BLaER1 treated with 17β-estradiol and CSF1 and Interleukin-3, amounts not matched to agents 10 nM and 100 nM (cell line): ENCODE results near the gene SAMD9L.

Experiments used
- H3K27ac ChIP-seq, 11 experiments: shearing (Covaris generic); formaldehyde crosslinking; 2 replicates each; pipeline ENCODE4 v1.8.1; 2022
- H3K27me3 ChIP-seq, 11 experiments: shearing (Covaris generic); formaldehyde crosslinking; 2 replicates each; pipeline ENCODE4 v1.8.1; 2022
- H3K36me3 ChIP-seq, 11 experiments: shearing (Covaris generic); formaldehyde crosslinking; 2 replicates each; pipeline ENCODE4 v1.8.1; 2022
- H3K4me1 ChIP-seq, 10 experiments: shearing (Covaris generic); formaldehyde crosslinking; 2 replicates each; pipeline ENCODE4 v1.8.1; 2022
- H3K4me2 ChIP-seq, 11 experiments: shearing (Covaris generic); formaldehyde crosslinking; 2 replicates each; pipeline ENCODE4 v1.8.1; 2022
- H3K4me3 ChIP-seq, 10 experiments: shearing (Covaris generic); formaldehyde crosslinking; 2 replicates each; pipeline ENCODE4 v1.8.1; 2022
- H3K9ac ChIP-seq, 11 experiments: shearing (Covaris generic); formaldehyde crosslinking; 2 replicates each; pipeline ENCODE4 v1.8.1; 2022
- H3K9me3 ChIP-seq, 11 experiments: shearing (Covaris generic); formaldehyde crosslinking; replicated peaks in 1 of 11; 2 replicates each; pipeline ENCODE4 v1.8.1; 2022
- H4K20me1 ChIP-seq, 11 experiments: shearing (Covaris generic); formaldehyde crosslinking; 2 replicates each; pipeline ENCODE4 v1.8.1; 2022
- Cebpa-rat ChIP-seq, 11 experiments: shearing (Covaris generic); IDR thresholded peaks; 2 replicates each; pipeline ENCODE4 v1.8.1; 2022

SAMD9L gene

GRCh38 chr7:93148727-93149126, 542 bp upstream of the SAMD9L start:
- peak overlapping the region in 2 of 10 experiments; percentile 54 to 56; a peak in 2 of 20 replicates for H3K4me3 ChIP-seq
- no peaks in the 10 kb centered on the region for H3K9me3 ChIP-seq
- H3K4me2 ChIP-seq: peak overlapping the region; percentile 66 to 97 (median 80); a peak in 17 of 22 replicates
- H4K20me1 ChIP-seq: no peaks in the 10 kb centered on the region
- peaks cover 0 to 10% (median 0%) of the 10 kb centered on the region in 11 experiments; a peak in 5 of 22 replicates for H3K36me3 ChIP-seq
- H3K9ac ChIP-seq: peak overlapping the region in 10 of 11 experiments; percentile 56 to 72 (median 65); a peak in 13 of 22 replicates
- TF ChIP-seq Cebpa-rat (IDR thresholded peaks at IDR 0.05): no peak
- peak overlapping the region; percentile 57 to 79 (median 67); a peak in 21 of 22 replicates for H3K27ac ChIP-seq
- peaks cover 24 to 62% (median 35%) of the 10 kb centered on the region in 10 experiments for H3K4me1 ChIP-seq
- H3K27me3 ChIP-seq: no peaks in the 10 kb centered on the region

GRCh38 chr7:93147363-93147762, 822 bp downstream of the SAMD9L start:
- Histone ChIP-seq H3K36me3 (peaks cover 0 to 22% (median 3%) of the 10 kb centered on the region in 11 experiments; a peak in 8 of 22 replicates), H3K27me3 (no peaks in the 10 kb centered on the region), H3K4me1 (peaks cover 24 to 62% (median 35%) of the 10 kb centered on the region in 10 experiments), H3K27ac (peak overlapping the region in 10 of 11 experiments; percentile 52 to 79 (median 68); a peak in 18 of 22 replicates), H3K9ac (peak overlapping the region; percentile 56 to 72 (median 65); a peak in 21 of 22 replicates), H3K9me3 (no peaks in the 10 kb centered on the region), H3K4me3 (peak overlapping the region; percentile 53 to 63 (median 56)), H4K20me1 (no peaks in the 10 kb centered on the region), H3K4me2 (peak overlapping the region; percentile 66 to 97 (median 80))
- TF ChIP-seq Cebpa-rat (IDR thresholded peaks at IDR 0.05): no peak

- peak overlapping the region in 9 of 11 experiments; percentile 33 to 77 (median 67); a peak in 15 of 22 replicates for H3K27ac ChIP-seq
- TF ChIP-seq Cebpa-rat (IDR thresholded peaks at IDR 0.05): no peak
- no peaks in the 10 kb centered on the region for H3K27me3 ChIP-seq
- H3K9ac ChIP-seq: peak overlapping the region; percentile 1 to 72 (median 65); a peak in 12 of 22 replicates
- H3K36me3 ChIP-seq: peaks cover 0 to 29% (median 3%) of the 10 kb centered on the region in 11 experiments; a peak in 8 of 22 replicates
- H4K20me1 ChIP-seq: no peaks in the 10 kb centered on the region
- H3K4me1 ChIP-seq: peaks cover 24 to 60% (median 35%) of the 10 kb centered on the region in 10 experiments
- H3K4me3 ChIP-seq: peak overlapping the region; percentile 53 to 63 (median 56); a peak in 16 of 20 replicates
- no peaks in the 10 kb centered on the region for H3K9me3 ChIP-seq
- H3K4me2 ChIP-seq: peak overlapping the region; percentile 66 to 97 (median 80)
Measured at GRCh38 chr7:93146472-93147141, 1.6 kb downstream of the SAMD9L start.

DNA sequence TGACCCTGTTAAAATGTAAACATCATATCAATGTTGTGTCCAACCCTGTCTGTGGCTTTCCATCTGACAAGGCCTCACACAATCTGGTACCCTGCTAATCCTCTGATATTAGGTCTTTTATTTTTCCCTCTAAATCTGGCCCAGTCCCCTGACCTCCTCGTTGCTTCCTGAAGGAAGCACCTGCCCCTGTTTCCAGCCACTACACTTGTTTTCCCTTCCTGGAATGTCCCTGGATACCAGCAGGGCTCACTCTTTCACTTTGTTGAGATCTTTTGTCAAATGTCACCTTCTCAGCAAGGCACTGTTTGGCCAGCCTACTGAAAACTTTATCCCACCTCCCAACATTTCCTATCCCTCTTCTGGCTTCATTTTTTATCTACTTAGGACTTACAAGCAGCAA, 2.1 kb downstream of the SAMD9L start:
- Histone ChIP-seq H3K4me2 (peak overlapping the region; percentile 38 to 97 (median 78)), H3K27ac (peak overlapping the region in 2 of 11 experiments; percentile 30 to 70; a peak in 1 of 22 replicates), H3K36me3 (peaks cover 0 to 31% (median 3%) of the 10 kb centered on the region in 11 experiments; a peak in 8 of 22 replicates), H3K9ac (no peak overlapping the region), H4K20me1 (no peaks in the 10 kb centered on the region), H3K9me3 (no peaks in the 10 kb centered on the region), H3K4me3 (no peak overlapping the region), H3K27me3 (no peaks in the 10 kb centered on the region), H3K4me1 (peaks cover 24 to 54% (median 35%) of the 10 kb centered on the region in 10 experiments)
- TF ChIP-seq Cebpa-rat (IDR thresholded peaks at IDR 0.05): no peak

- H3K36me3 ChIP-seq: peaks cover 0 to 37% (median 3%) of the 10 kb centered on the region in 11 experiments; a peak in 8 of 22 replicates
- peaks cover 24 to 47% (median 34%) of the 10 kb centered on the region in 10 experiments for H3K4me1 ChIP-seq
- peak overlapping the region in 9 of 11 experiments; percentile 49 to 97 (median 78); a peak in 15 of 22 replicates for H3K4me2 ChIP-seq
- H3K4me3 ChIP-seq: no peak overlapping the region
- no peaks in the 10 kb centered on the region for H3K9me3 ChIP-seq
- no peak overlapping the region for H3K9ac ChIP-seq
- TF ChIP-seq Cebpa-rat (IDR thresholded peaks at IDR 0.05): no peak
- H3K27me3 ChIP-seq: no peaks in the 10 kb centered on the region
- H3K27ac ChIP-seq: no peak overlapping the region
- no peaks in the 10 kb centered on the region for H4K20me1 ChIP-seq
Measured at GRCh38 chr7:93145354-93145753, 2.8 kb downstream of the SAMD9L start.

- Histone ChIP-seq H3K4me2 (no peak overlapping the region), H3K27ac (no peak overlapping the region), H4K20me1 (no peaks in the 10 kb centered on the region), H3K9me3 (no peaks in the 10 kb centered on the region), H3K9ac (no peak overlapping the region), H3K4me1 (peaks cover 17 to 27% (median 18%) of the 10 kb centered on the region in 10 experiments), H3K27me3 (no peaks in the 10 kb centered on the region), H3K36me3 (peaks cover 0 to 61% (median 3%) of the 10 kb centered on the region in 11 experiments; a peak in 9 of 22 replicates), H3K4me3 (no peak overlapping the region)
- TF ChIP-seq Cebpa-rat (IDR thresholded peaks at IDR 0.05): no peak
Measured at GRCh38 chr7:93142127-93142526, 6.1 kb downstream of the SAMD9L start.

DNA sequence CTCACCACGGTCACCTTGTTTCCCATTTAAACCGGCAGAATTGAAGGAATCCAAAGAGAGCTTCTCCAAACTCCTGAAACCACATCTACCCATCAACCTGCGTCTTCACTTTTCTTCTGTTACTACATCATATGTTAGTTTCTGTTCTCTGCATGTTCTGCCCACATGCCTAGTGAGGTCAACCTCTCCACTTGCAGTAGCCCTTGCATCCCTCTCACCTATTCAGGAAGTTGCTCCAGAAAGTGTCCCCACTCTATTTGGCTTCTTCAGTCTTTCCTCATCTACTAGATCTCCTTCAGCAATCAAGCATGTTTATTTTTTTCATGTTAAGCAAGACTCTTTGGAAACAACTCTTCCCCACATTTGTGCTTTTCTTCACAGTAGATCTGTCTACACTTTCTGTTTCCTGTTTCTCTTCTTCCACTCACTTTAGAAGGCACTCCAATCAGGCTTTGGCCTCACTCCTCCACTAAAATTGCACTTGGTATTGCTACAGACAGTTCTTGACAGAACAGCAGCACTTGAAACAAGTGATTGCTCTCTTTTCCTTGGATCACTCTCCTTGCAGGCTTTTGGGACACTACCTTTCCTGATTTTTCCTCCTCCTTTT, 7.5 kb downstream of the SAMD9L start:
- Histone ChIP-seq H3K4me1 (peaks cover 3 to 13% (median 4%) of the 10 kb centered on the region in 10 experiments; a peak in 19 of 20 replicates), H4K20me1 (no peaks in the 10 kb centered on the region), H3K4me2 (no peak overlapping the region), H3K4me3 (no peak overlapping the region), H3K27ac (no peak overlapping the region), H3K9ac (no peak overlapping the region), H3K36me3 (peaks cover 0 to 75% (median 4%) of the 10 kb centered on the region in 11 experiments; a peak in 12 of 22 replicates), H3K27me3 (no peaks in the 10 kb centered on the region), H3K9me3 (peaks cover 0 to 6% (median 0%) of the 10 kb centered on the region in 11 experiments; a peak in 2 of 22 replicates)
- no peak for TF ChIP-seq Cebpa-rat (IDR thresholded peaks at IDR 0.05)

- H3K9me3 ChIP-seq: peaks cover 0 to 27% (median 10%) of the 10 kb centered on the region in 11 experiments; a peak in 11 of 22 replicates
- H3K27me3 ChIP-seq: no peaks in the 10 kb centered on the region
- H3K4me3 ChIP-seq: no peak overlapping the region
- no peak overlapping the region for H3K27ac ChIP-seq
- no peak overlapping the region for H3K4me2 ChIP-seq
- no peaks in the 10 kb centered on the region for H4K20me1 ChIP-seq
- TF ChIP-seq Cebpa-rat (IDR thresholded peaks at IDR 0.05): no peak
- H3K4me1 ChIP-seq: peaks cover 0 to 2% (median 0%) of the 10 kb centered on the region in 10 experiments; a peak in 3 of 20 replicates
- H3K9ac ChIP-seq: no peak overlapping the region
- peaks cover 0 to 75% (median 14%) of the 10 kb centered on the region in 11 experiments; a peak in 14 of 22 replicates for H3K36me3 ChIP-seq
Measured at GRCh38 chr7:93138576-93138975, 9.6 kb downstream of the SAMD9L start.
